Loucy (cell line): ENCODE data around the gene HSD17B13.

ENCODE experiments used
- H2AFZ ChIP-seq: fragments of 200-600 bp; sonication (generic); 2 replicates; pipeline ENCODE4 v1.6.0; 2016; ENCODE audit warnings: antibody characterized with exemption, mild to moderate bottlenecking, low read length, moderate library complexity
- H3F3A ChIP-seq: fragments of 200-600 bp; 2 replicates; pipeline ENCODE4 v1.6.0; 2016; ENCODE audit warnings: antibody characterized with exemption, low read depth, mild to moderate bottlenecking
- H3K27me3 ChIP-seq: fragments of 200-600 bp; sonication (generic); 2 replicates; pipeline ENCODE4 v1.6.1; 2014; ENCODE audit warnings: low read length, mild to moderate bottlenecking; ENCODE audit not compliant: insufficient read depth, poor library complexity, severe bottlenecking
- H3K36me3 ChIP-seq: fragments of 200-600 bp; sonication (generic); 2 replicates; pipeline ENCODE4 v1.6.1; 2016; ENCODE audit warnings: low read length; ENCODE audit not compliant: insufficient read depth
- H3K4me1 ChIP-seq: fragments of 200-600 bp; sonication (generic); 2 replicates; pipeline ENCODE4 v1.5.1; 2014; ENCODE audit warnings: low read length, mild to moderate bottlenecking; ENCODE audit not compliant: insufficient read depth, poor library complexity, severe bottlenecking
- H3K4me2 ChIP-seq: fragments of 200-600 bp; sonication (generic); 2 replicates; pipeline ENCODE4 v1.6.0; 2014; ENCODE audit warnings: antibody characterized with exemption, low read length, low read depth, mild to moderate bottlenecking; ENCODE audit not compliant: poor library complexity, severe bottlenecking
- H3K4me3 ChIP-seq: fragments of 200-600 bp; sonication (generic); 2 replicates; pipeline ENCODE4 v1.5.1; 2014; ENCODE audit warnings: low read length, mild to moderate bottlenecking, mixed read lengths; ENCODE audit not compliant: poor library complexity, severe bottlenecking
- H3K79me2 ChIP-seq: fragments of 200-600 bp; sonication (generic); 2 replicates; pipeline ENCODE4 v1.6.1; 2014; ENCODE audit warnings: low read length; ENCODE audit not compliant: insufficient read depth
- H3K9ac ChIP-seq: fragments of 200-600 bp; sonication (generic); 2 replicates; pipeline ENCODE4 v1.6.0; 2014; ENCODE audit warnings: mild to moderate bottlenecking, low read depth, low read length, moderate library complexity; ENCODE audit not compliant: poor library complexity, severe bottlenecking
- H3K9me2 ChIP-seq: fragments of 200-600 bp; sonication (generic); replicated peaks from 2 replicates; pipeline ENCODE4 v1.6.1; 2016; ENCODE audit warnings: low read depth, low read length, mixed read lengths
- H3K9me3 ChIP-seq: fragments of 200-600 bp; sonication (generic); 2 replicates; pipeline ENCODE4 v1.6.1; 2014; ENCODE audit warnings: mild to moderate bottlenecking, antibody characterized with exemption, low read length, low read depth; ENCODE audit not compliant: insufficient read depth
- H4K20me1 ChIP-seq: fragments of 200-600 bp; sonication (generic); 2 replicates; pipeline ENCODE4 v1.6.0; 2014; ENCODE audit warnings: antibody characterized with exemption, low read length, mild to moderate bottlenecking; ENCODE audit not compliant: insufficient read depth, poor library complexity, severe bottlenecking
- CTCF ChIP-seq: fragments of 200-600 bp; sonication (generic); conservative IDR thresholded peaks from 2 replicates; pipeline ENCODE4 v1.5.1; 2014; ENCODE audit warnings: mild to moderate bottlenecking, antibody characterized with exemption, low read length
- EZH2phosphoT487 ChIP-seq: fragments of 200-600 bp; IDR thresholded peaks from 2 replicates; pipeline ENCODE4 v1.6.1; 2018; ENCODE audit warnings: antibody characterized with exemption, mild to moderate bottlenecking, moderate library complexity, borderline replicate concordance

HSD17B13 gene

GRCh38 chr4:87270825-87271224 lies 51.9 kb downstream of the HSD17B13 start:
- H3K36me3 ChIP-seq, result no peaks in the 10 kb centered on the region
- H3K4me3 ChIP-seq, result no peak overlapping the region
- no peaks in the 10 kb centered on the region for H3K4me1 ChIP-seq
- H4K20me1 ChIP-seq, result no peaks in the 10 kb centered on the region
- H3K79me2 ChIP-seq, result no peaks in the 10 kb centered on the region
- H3K27me3 ChIP-seq, result no peaks in the 10 kb centered on the region
- H3F3A ChIP-seq, result no peaks in the 10 kb centered on the region
- no peaks in the 10 kb centered on the region for H3K9me2 ChIP-seq
- H3K4me2 ChIP-seq, result no peak overlapping the region
- no peak overlapping the region for H3K9ac ChIP-seq
- H2AFZ ChIP-seq, result no peak overlapping the region; the same call in 1 of the 2 replicates
- TF ChIP-seq EZH2phosphoT487 (no peak), CTCF (no peak)
- no peaks in the 10 kb centered on the region for H3K9me3 ChIP-seq

- Histone ChIP-seq H4K20me1 (no peaks in the 10 kb centered on the region), H3K4me3 (no peak overlapping the region), H3K4me1 (no peaks in the 10 kb centered on the region), H3F3A (no peaks in the 10 kb centered on the region), H3K9ac (no peak overlapping the region), H3K9me2 (no peaks in the 10 kb centered on the region), H3K79me2 (no peaks in the 10 kb centered on the region), H2AFZ (no peak overlapping the region), H3K36me3 (no peaks in the 10 kb centered on the region), H3K9me3 (no peaks in the 10 kb centered on the region), H3K4me2 (no peak overlapping the region), H3K27me3 (no peaks in the 10 kb centered on the region)
- TF ChIP-seq CTCF, result peak; percentile 68
- no peak for TF ChIP-seq EZH2phosphoT487
Measured at GRCh38 chr4:87270144-87270543, 52.5 kb downstream of the HSD17B13 start.

GRCh38 chr4:87268411-87268810 lies 54.3 kb downstream of the HSD17B13 start:
- H3K79me2 ChIP-seq, result no peaks in the 10 kb centered on the region
- H3K9ac ChIP-seq, result no peak overlapping the region
- no peak overlapping the region for H3K4me3 ChIP-seq
- H3K9me2 ChIP-seq, result no peaks in the 10 kb centered on the region
- H2AFZ ChIP-seq, result no peak overlapping the region
- no peaks in the 10 kb centered on the region for H3K36me3 ChIP-seq
- TF ChIP-seq EZH2phosphoT487 (no peak), CTCF (no peak)
- no peak overlapping the region for H3K4me2 ChIP-seq
- H3K9me3 ChIP-seq, result no peaks in the 10 kb centered on the region
- H4K20me1 ChIP-seq, result no peaks in the 10 kb centered on the region
- H3K27me3 ChIP-seq, result no peaks in the 10 kb centered on the region
- H3F3A ChIP-seq, result no peaks in the 10 kb centered on the region
- peaks cover 14% of the 10 kb centered on the region for H3K4me1 ChIP-seq
